Fibroblast of skin of right quadriceps (primary cell): Measurements from ENCODE around the gene TNFRSF1B.

Experiments
- DNase-seq: peaks from one replicate; pipeline ENCODE4 v3.0.0-alpha.2; 2013

TNFRSF1B gene

GRCh38 chr1:12158357-12159092 is 8.3 kb upstream of the TNFRSF1B start:
- no peak for DNase-seq

- no peak for DNase-seq
Observed at GRCh38 chr1:12159816-12160215, 7.0 kb upstream of the TNFRSF1B start.

- no peak for DNase-seq
Observed at GRCh38 chr1:12161324-12161661, 5.5 kb upstream of the TNFRSF1B start.

GRCh38 chr1:12161662-12162458 is 4.9 kb upstream of the TNFRSF1B start:
- DNase-seq: peak; percentile 80

- DNase-seq: no peak
Observed at GRCh38 chr1:12162459-12163137, 4.2 kb upstream of the TNFRSF1B start.

GRCh38 chr1:12163210-12163609 is 3.6 kb upstream of the TNFRSF1B start:
- no peak for DNase-seq

- no peak for DNase-seq
Observed at GRCh38 chr1:12164210-12164609, 2.6 kb upstream of the TNFRSF1B start.

GRCh38 chr1:12165342-12165741 is 1.4 kb upstream of the TNFRSF1B start:
- DNase-seq: no peak

GRCh38 chr1:12167493-12168429 is 970 bp downstream of the TNFRSF1B start:
- DNase-seq: no peak

GRCh38 chr1:12168451-12169160 is 1.8 kb downstream of the TNFRSF1B start:
- no peak for DNase-seq

GRCh38 chr1:12169442-12170135 is 2.8 kb downstream of the TNFRSF1B start:
- no peak for DNase-seq

GRCh38 chr1:12170263-12170671 is 3.5 kb downstream of the TNFRSF1B start:
- DNase-seq: no peak

- DNase-seq: no peak
Observed at GRCh38 chr1:12171206-12172041, 4.6 kb downstream of the TNFRSF1B start.

GRCh38 chr1:12172042-12172851 is 5.5 kb downstream of the TNFRSF1B start:
- DNase-seq: no peak

GRCh38 chr1:12173041-12173509 is 6.3 kb downstream of the TNFRSF1B start:
- DNase-seq: no peak

- DNase-seq: peak; percentile 20
Observed at GRCh38 chr1:12173631-12174121, 6.9 kb downstream of the TNFRSF1B start.

GRCh38 chr1:12174924-12175810 is 8.4 kb downstream of the TNFRSF1B start:
- DNase-seq: no peak
